H1 (cell line): ENCODE measurements around the gene BLTP3B. TPM values are rescaled to one million over a fixed set of nuclear protein-coding genes. Genes with fewer than 3 reads are reported as not detected.

Experiments used
- CTBP2 ChIP-seq: IDR thresholded peaks from 2 replicates; pipeline ENCODE4 v1.7.0; 2011; ENCODE audit warnings: borderline replicate concordance, mild to moderate bottlenecking, moderate library complexity, mixed read lengths, low read length; ENCODE audit not compliant: insufficient read depth, insufficient read length
- KDM1A ChIP-seq: fragments of 200-600, 300-600 bp; sonication (generic); IDR thresholded peaks from 2 replicates; pipeline ENCODE4 v1.7.1; 2016; ENCODE audit warnings: mild to moderate bottlenecking, low read length, borderline replicate concordance
- RNF2 ChIP-seq: fragments of 200-900, 300-1000 bp; sonication (generic); IDR thresholded peaks from 2 replicates; pipeline ENCODE4 v1.7.1; 2016; ENCODE audit warnings: borderline replicate concordance, low read depth, mild to moderate bottlenecking, antibody characterized with exemption, low read length; ENCODE audit not compliant: poor library complexity, severe bottlenecking; ENCODE audit errors: missing control alignments
- SP2 ChIP-seq: IDR thresholded peaks from 2 replicates; pipeline ENCODE4 v1.6.1; 2012; ENCODE audit warnings: mild to moderate bottlenecking, low read length, inconsistent platforms
- polyA plus RNA-seq, 7 experiments: library from polyadenylated mRNA; depleted of rRNA in 3 of 7; stranded (reverse) in 5 of 7; unstranded in 2 of 7; fragments of >200 nt in 5 of 7; fragments of 200-250 nt in 2 of 7; gene quantifications; 1 replicate in 5 of 7; 2 replicates in 1 of 7; 4 replicates in 1 of 7; pipeline versions ENCODE4 v1.2.1 to v1.2.3, GENCODE V29; 2011 to 2013; ENCODE audit warnings: missing spikeins in 2 of 7, mixed read lengths in 2 of 7
- total RNA-seq: library from RNA; stranded (reverse); fragmentation: NEBNext Ultra II Directional; extraction: Animal tissue kit (Norgen Biotek cat#: 25700); gene quantifications from 2 replicates; pipeline ENCODE4 v1.2.1, GENCODE V29; 2021

The BLTP3B gene
- total and polyA plus RNA-seq, 2 of the 8 experiments (the other 6 are each of a cell fraction or from before 2014, with no cell fraction given), result 7.0 to 28.6 TPM

DNA sequence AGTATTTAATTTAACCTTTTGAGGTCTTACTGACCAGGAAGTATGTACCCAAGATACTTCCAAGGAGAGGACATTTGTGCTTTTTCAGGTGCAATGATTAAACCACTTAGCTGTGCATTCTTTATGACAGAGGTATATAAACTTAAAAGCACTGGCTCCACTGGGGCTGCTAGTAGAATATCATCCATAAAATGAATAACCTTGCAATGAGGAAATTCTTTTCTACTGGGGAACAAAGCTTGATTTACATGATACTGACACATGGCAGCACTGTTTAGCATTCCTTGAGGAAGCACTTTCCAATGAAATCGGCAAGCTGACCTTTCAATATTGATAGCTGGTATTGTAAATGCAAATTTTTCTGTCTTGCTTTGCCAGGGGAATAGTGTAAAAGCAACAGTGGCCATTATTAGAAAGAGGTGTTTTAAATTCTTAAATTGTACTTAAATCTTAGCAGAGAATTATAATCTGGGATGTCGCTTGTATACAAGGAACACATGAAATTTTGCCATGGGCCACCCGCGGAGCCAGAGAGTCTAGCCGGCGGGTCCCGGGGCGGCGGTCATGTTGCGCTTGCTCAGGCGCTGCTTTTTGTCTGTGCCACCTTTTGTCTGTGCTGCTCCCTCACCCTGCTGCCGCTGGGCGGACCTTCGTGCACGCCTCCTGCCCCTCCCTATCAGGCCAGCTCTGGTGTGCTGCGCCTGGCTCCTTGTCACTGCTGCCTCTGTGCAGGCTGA, 20.9 kb upstream of the BLTP3B start (continued):
- TF ChIP-seq KDM1A, result no peak
- TF ChIP-seq RNF2, result no peak
- peak; percentile 57 for TF ChIP-seq CTBP2
- no peak for TF ChIP-seq SP2
